ENCODE results near the gene TARDBP. TPM values are rescaled to one million over a fixed set of nuclear protein-coding genes. Genes with fewer than 3 reads are reported as not detected.

Gene TARDBP
- total and polyA plus RNA-seq, 9 of the 15 experiments (the other 6 are each of a cell fraction or from before 2014, with no cell fraction given), result 122 to 515 (median 243) TPM

DNA sequence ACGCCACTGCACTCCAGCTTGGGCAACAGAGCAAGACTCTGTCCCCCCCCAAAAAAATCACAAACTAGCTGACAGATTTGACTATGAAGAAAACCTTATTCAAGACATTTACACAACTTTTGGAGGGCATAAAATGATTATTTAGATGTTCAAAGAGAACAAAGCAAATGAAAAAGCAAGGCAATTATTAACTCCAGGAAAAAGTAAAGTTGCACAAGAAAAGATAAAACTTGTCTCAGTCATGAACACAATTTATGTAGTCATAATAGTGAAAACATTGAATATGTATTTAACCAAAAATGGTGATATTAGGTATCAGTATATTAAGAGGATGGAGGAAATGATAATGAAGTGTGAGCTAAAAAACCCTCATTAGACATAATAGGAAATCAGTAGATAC lies 11.9 kb upstream of the TARDBP start:
- Histone ChIP-seq H2AFZ (ENCODE audit: low read depth, low read length) (no peak overlapping the region), H4K20me1 (replicated peaks; ENCODE audit: control insufficient read depth, insufficient read depth, low read length) (no peaks in the 10 kb centered on the region)
- POLR2A ChIA-PET, result interaction anchor here (2.0 kb wide), 1 partner anchor 11 kb away, joined by 9 read pairs; the partner anchor contains the start of gene TARDBP
- TF ChIP-seq DNMT1 (IDR thresholded peaks at IDR 0.05) (no peak), CBX3 (IDR thresholded peaks at IDR 0.05; ENCODE audit: borderline replicate concordance in 1 of 2, low read length in 2 of 2) (peak in 1 of 2 experiments; percentile 83; a peak in 2 of 3 replicates), CBX5 (IDR thresholded peaks at IDR 0.05; ENCODE audit: borderline replicate concordance, low read depth) (no peak), CREB1 (IDR thresholded peaks at IDR 0.05) (no peak), CREB1 (CRISPR knock-in tag; IDR thresholded peaks at IDR 0.05) (no peak), ETV6 (IDR thresholded peaks at IDR 0.05; ENCODE audit: borderline replicate concordance in 1 of 2, low read depth in 2 of 2, low read length in 1 of 2) (no peak), ETV6 (CRISPR knock-in tag; IDR thresholded peaks at IDR 0.05; ENCODE audit: borderline replicate concordance) (no peak), SRF (CRISPR knock-in tag; IDR thresholded peaks at IDR 0.05) (no peak), RBM15 (IDR thresholded peaks at IDR 0.05; ENCODE audit: insufficient read depth, low read length) (no peak), MECOM (CRISPR knock-in tag; IDR thresholded peaks at IDR 0.05) (no peak), ZNF830 (CRISPR knock-in tag; IDR thresholded peaks at IDR 0.05) (no peak), GABPB1 (CRISPR knock-in tag; IDR thresholded peaks at IDR 0.05) (no peak)
- TF ChIP-seq, protein P1, sequence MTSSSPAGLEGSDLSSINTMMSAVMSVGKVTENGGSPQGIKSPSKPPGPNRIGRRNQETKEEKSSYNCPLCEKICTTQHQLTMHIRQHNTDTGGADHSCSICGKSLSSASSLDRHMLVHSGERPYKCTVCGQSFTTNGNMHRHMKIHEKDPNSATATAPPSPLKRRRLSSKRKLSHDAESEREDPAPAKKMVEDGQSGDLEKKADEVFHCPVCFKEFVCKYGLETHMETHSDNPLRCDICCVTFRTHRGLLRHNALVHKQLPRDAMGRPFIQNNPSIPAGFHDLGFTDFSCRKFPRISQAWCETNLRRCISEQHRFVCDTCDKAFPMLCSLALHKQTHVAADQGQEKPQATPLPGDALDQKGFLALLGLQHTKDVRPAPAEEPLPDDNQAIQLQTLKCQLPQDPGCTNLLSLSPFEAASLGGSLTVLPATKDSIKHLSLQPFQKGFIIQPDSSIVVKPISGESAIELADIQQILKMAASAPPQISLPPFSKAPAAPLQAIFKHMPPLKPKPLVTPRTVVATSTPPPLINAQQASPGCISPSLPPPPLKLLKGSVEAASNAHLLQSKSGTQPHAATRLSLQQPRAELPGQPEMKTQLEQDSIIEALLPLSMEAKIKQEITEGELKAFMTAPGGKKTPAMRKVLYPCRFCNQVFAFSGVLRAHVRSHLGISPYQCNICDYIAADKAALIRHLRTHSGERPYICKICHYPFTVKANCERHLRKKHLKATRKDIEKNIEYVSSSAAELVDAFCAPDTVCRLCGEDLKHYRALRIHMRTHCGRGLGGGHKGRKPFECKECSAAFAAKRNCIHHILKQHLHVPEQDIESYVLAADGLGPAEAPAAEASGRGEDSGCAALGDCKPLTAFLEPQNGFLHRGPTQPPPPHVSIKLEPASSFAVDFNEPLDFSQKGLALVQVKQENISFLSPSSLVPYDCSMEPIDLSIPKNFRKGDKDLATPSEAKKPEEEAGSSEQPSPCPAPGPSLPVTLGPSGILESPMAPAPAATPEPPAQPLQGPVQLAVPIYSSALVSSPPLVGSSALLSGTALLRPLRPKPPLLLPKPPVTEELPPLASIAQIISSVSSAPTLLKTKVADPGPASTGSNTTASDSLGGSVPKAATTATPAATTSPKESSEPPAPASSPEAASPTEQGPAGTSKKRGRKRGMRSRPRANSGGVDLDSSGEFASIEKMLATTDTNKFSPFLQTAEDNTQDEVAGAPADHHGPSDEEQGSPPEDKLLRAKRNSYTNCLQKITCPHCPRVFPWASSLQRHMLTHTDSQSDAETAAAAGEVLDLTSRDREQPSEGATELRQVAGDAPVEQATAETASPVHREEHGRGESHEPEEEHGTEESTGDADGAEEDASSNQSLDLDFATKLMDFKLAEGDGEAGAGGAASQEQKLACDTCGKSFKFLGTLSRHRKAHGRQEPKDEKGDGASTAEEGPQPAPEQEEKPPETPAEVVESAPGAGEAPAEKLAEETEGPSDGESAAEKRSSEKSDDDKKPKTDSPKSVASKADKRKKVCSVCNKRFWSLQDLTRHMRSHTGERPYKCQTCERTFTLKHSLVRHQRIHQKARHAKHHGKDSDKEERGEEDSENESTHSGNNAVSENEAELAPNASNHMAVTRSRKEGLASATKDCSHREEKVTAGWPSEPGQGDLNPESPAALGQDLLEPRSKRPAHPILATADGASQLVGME (CRISPR knock-in tag; IDR thresholded peaks at IDR 0.05), result no peak
- TF ChIP-seq, protein P2, sequence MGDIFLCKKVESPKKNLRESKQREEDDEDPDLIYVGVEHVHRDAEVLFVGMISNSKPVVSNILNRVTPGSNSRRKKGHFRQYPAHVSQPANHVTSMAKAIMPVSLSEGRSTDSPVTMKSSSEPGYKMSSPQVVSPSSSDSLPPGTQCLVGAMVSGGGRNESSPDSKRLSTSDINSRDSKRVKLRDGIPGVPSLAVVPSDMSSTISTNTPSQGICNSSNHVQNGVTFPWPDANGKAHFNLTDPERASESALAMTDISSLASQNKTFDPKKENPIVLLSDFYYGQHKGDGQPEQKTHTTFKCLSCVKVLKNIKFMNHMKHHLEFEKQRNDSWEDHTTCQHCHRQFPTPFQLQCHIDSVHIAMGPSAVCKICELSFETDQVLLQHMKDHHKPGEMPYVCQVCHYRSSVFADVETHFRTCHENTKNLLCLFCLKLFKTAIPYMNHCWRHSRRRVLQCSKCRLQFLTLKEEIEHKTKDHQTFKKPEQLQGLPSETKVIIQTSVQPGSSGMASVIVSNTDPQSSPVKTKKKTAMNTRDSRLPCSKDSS (IDR thresholded peaks at IDR 0.05; ENCODE audit: low read depth, partially characterized antibody), result peak; percentile 48
- TF ChIP-seq, protein P3, sequence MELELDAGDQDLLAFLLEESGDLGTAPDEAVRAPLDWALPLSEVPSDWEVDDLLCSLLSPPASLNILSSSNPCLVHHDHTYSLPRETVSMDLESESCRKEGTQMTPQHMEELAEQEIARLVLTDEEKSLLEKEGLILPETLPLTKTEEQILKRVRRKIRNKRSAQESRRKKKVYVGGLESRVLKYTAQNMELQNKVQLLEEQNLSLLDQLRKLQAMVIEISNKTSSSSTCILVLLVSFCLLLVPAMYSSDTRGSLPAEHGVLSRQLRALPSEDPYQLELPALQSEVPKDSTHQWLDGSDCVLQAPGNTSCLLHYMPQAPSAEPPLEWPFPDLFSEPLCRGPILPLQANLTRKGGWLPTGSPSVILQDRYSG (tag; conservative IDR thresholded peaks at IDR 0.05; ENCODE audit: low read depth), result no peak

More for the DNA sequence above, 11.9 kb upstream of the TARDBP start:
- FAIRE-seq (no peak), DNase-seq (ENCODE audit: extremely low read depth in 1 of 4, low spot score in 3 of 4) (no peak), ATAC-seq (no peak)
- H3K4me3 ChIP-seq, result no peak overlapping the region
- H3K27me3 ChIP-seq (ENCODE audit: control insufficient read depth in 2 of 2, insufficient read depth in 2 of 2, low read length in 2 of 2), result peaks cover 0 to 15% of the 10 kb centered on the region in 2 experiments; a peak in 2 of 5 replicates
- no TSS peak for BruUV-seq (replicated peaks)
- H3K9ac ChIP-seq (ENCODE audit: insufficient read depth in 1 of 2, low read depth in 2 of 2, low read length in 2 of 2), result no peak overlapping the region
- no peaks in the 10 kb centered on the region for H3K9me1 ChIP-seq (ENCODE audit: control insufficient read depth, insufficient read depth, low read length)
- WGBS (ENCODE audit: insufficient coverage, low coverage, missing lambda C conversion rate), result 0% methylated on average over 1 of the region's 1 CpG
- H3K79me2 ChIP-seq (ENCODE audit: control insufficient read depth, insufficient read depth, low read length), result no peaks in the 10 kb centered on the region
- H3K4me2 ChIP-seq (ENCODE audit: insufficient read depth, low read length), result no peak overlapping the region
- CTCF ChIA-PET (ENCODE audit: low intra/inter-chr PET ratio), result no interaction called here
- intact Hi-C loops (cut with micrococcal nuclease), result no loop called here
- no peaks in the 10 kb centered on the region for H3K36me3 ChIP-seq (ENCODE audit: control insufficient read depth, insufficient read depth, low read length)
- in situ Hi-C loops (cut with MboI), result no loop called here
- H3K9me3 ChIP-seq (replicated peaks; ENCODE audit: control insufficient read depth, insufficient read depth, low read depth, low read length), result no peaks in the 10 kb centered on the region
- no peak overlapping the region for H3K27ac ChIP-seq (ENCODE audit: extremely low read depth, low read depth, low read length)
- H3K4me1 ChIP-seq (replicated peaks in 1 of 2; ENCODE audit: control insufficient read depth in 2 of 2, insufficient read depth in 2 of 2, low read length in 2 of 2), result no peaks in the 10 kb centered on the region

Measured in K562 (cell line).